Esophagus muscularis mucosa (tissue), 4 donors: ENCODE measurements around the gene MYADML2. TPM values are rescaled to one million over a fixed set of nuclear protein-coding genes. Genes with fewer than 3 reads are reported as not detected.
A peak's percentile ranks its signal among the peaks of the same experiment; 100 is the strongest.
"Not testable (repeated sequence)": the region's sequence is repeated elsewhere in the genome, so short reads cannot be mapped to it uniquely, and the experiment has no call there.

Experiments used
- DNase-seq: peaks from one replicate; pipeline ENCODE4 v3.0.0-alpha.2; 2017; ENCODE audit errors: extremely low spot score
- H3K27ac ChIP-seq, 4 donors: fragments of 200-600 bp; sonication (generic); replicated peaks in 1 of 4; 1 replicate in 3 of 4; 2 replicates in 1 of 4; pipeline ENCODE4 v1.5.1; 2016 to 2019; ENCODE audit warnings: mild to moderate bottlenecking in 1 of 4
- H3K27me3 ChIP-seq, 4 donors: fragments of 200-600 bp; sonication (generic); one replicate each; pipeline versions ENCODE4 v1.5.1 to v1.6.0; 2016 to 2019
- H3K36me3 ChIP-seq, 4 donors: fragments of 200-600 bp; sonication (generic); one replicate each; pipeline ENCODE4 v1.5.1; 2016 to 2019
- H3K4me1 ChIP-seq, 4 donors: fragments of 200-600 bp; sonication (generic); one replicate each; pipeline ENCODE4 v1.5.1; 2016 to 2019
- H3K4me3 ChIP-seq, 4 donors: fragments of 200-600 bp; sonication (generic); 1 replicate in 2 of 4; 2 replicates in 2 of 4; pipeline ENCODE4 v1.5.1; 2016 to 2019; ENCODE audit warnings: mild to moderate bottlenecking in 4 of 4, moderate library complexity in 1 of 4
- H3K9me3 ChIP-seq, 4 donors: fragments of 200-600 bp; sonication (generic); 1 replicate in 3 of 4; 2 replicates in 1 of 4; pipeline ENCODE4 v1.5.1; 2016 to 2019
- EP300 ChIP-seq: sonication (generic); formaldehyde crosslinking; IDR thresholded peaks from one replicate; pipeline ENCODE4 v1.6.1; 2017; ENCODE audit warnings: antibody characterized with exemption
- POLR2A ChIP-seq: fragments of 450-650 bp; IDR thresholded peaks from one replicate; pipeline ENCODE4 v1.6.1; 2017; ENCODE audit warnings: antibody characterized with exemption, moderate library complexity, mild to moderate bottlenecking, low read depth
- POLR2AphosphoS5 ChIP-seq, 2 donors: sonication (generic); formaldehyde crosslinking; IDR thresholded peaks; one replicate each; pipeline ENCODE4 v1.6.1; 2017; ENCODE audit warnings: antibody characterized with exemption in 2 of 2
- WGBS: methylation state at CpG from one replicate; pipeline ENCODE4 v1.1.5; 2018; 5-methylcytosine and 5-hydroxymethylcytosine counted together
- intact Hi-C: fragments of 100-400 bp; cut with DNase I; formaldehyde crosslinking; loops from one replicate; pipeline ENCODE4 v1.15.1; 2023
- total RNA-seq, 4 donors: library from RNA; depleted of rRNA; stranded (reverse); fragments of >200 nt; gene quantifications; one replicate each; pipeline versions ENCODE4 v1.1.0 to v1.2.1, GENCODE V29; 2016
- TF ChIP-seq, protein P1 (sequence below), 3 experiments: fragments of 200-600 bp in 2 of 3; fragments of 450-650 bp in 1 of 3; sonication (generic) in 2 of 3; IDR thresholded peaks; one replicate each; pipeline ENCODE4 v1.5.1; 2017 to 2019; ENCODE audit warnings: antibody characterized with exemption in 3 of 3, mild to moderate bottlenecking in 2 of 3, moderate library complexity in 1 of 3

The MYADML2 gene
- total RNA-seq, 4 donors from 2014 or later = not detected

DNA sequence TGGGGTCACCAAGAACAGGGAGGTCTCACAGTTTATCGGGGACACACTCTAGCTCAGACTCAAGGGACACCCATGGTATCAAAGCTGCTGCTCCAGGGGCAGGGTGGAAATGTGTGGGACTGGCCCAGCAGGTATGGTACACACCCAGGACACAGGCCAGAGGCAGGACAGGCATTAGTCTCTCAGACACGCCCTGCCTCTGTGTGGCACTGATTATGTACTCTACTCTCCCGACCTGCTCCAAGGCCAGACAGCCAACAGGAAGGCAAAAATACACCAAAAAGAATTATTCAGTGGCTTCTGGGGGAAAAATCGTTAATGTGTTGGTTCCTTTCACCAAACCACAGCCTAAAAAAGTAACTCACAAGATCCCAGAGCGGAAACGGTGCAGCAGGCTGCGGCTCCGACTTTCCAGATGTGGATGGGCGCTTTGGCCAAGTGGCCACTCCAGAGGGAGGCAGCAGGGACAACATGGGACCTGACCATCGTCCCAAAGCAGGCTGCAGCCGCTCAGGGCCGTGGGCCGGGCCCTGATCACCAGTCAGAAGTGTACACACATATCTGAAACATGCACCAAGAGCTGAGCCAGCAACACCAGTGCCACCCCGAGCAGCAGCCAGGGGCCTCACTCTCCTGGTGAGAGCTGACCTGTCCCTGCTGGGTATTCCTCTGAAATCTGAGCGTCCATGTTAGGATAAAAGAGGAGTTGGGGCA, 28.0 kb downstream of the MYADML2 start:
- intact Hi-C loops = loop anchor here (5.0 kb wide), 1 partner anchor 57 kb away; the partner anchor contains the start of gene P4HB
- WGBS = 88% methylated on average over 13 of the region's 15 CpGs
- Histone ChIP-seq H3K36me3 (peaks cover 13 to 62% (median 53%) of the 10 kb centered on the region in 4 donors), H3K9me3 (no peaks in the 10 kb centered on the region), H3K27me3 (no peaks in the 10 kb centered on the region), H3K27ac (peak overlapping the region in 3 of 4 donors; percentile 82 to 87 (median 86)), H3K4me3 (no peak overlapping the region), H3K4me1 (peaks cover 31 to 83% (median 68%) of the 10 kb centered on the region in 4 donors)
- DNase-seq = no peak
- TF ChIP-seq POLR2A (no peak), POLR2AphosphoS5 (IDR thresholded peaks at IDR 0.05) (no peak), EP300 (no peak)
- TF ChIP-seq, protein P1, sequence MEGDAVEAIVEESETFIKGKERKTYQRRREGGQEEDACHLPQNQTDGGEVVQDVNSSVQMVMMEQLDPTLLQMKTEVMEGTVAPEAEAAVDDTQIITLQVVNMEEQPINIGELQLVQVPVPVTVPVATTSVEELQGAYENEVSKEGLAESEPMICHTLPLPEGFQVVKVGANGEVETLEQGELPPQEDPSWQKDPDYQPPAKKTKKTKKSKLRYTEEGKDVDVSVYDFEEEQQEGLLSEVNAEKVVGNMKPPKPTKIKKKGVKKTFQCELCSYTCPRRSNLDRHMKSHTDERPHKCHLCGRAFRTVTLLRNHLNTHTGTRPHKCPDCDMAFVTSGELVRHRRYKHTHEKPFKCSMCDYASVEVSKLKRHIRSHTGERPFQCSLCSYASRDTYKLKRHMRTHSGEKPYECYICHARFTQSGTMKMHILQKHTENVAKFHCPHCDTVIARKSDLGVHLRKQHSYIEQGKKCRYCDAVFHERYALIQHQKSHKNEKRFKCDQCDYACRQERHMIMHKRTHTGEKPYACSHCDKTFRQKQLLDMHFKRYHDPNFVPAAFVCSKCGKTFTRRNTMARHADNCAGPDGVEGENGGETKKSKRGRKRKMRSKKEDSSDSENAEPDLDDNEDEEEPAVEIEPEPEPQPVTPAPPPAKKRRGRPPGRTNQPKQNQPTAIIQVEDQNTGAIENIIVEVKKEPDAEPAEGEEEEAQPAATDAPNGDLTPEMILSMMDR (IDR thresholded peaks at IDR 0.05) = no peak

DNA sequence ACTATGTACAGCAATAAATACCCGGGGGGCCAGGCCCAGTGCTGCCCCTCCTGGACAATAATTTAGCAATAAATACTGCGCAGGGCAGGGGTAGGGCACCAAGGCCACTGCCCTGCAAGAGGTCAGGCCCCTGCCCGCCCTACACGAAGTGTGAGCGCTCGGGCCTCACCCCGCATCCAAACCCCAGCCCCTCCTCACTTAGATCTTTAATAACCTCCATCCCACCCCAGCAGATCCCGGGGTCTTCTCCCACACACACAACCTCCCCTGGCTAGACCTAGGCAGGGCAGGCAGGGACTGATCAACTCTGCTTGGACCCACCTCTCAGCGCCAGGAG, 28.7 kb downstream of the MYADML2 start:
- Histone ChIP-seq H3K36me3 (peaks cover 20 to 69% (median 60%) of the 10 kb centered on the region in 4 donors), H3K27ac (peak overlapping the region; percentile 69 to 87 (median 84)), H3K4me3 (peak overlapping the region; percentile 82 to 100 (median 91)), H3K4me1 (peaks cover 24 to 76% (median 61%) of the 10 kb centered on the region in 4 donors)
- WGBS = 36% methylated on average over 9 of the region's 9 CpGs
- intact Hi-C loops = loop anchor here (5.0 kb wide), 1 partner anchor 56 kb away; the partner anchor contains the start of gene P4HB
- H3K9me3 ChIP-seq, DNase-seq, H3K27me3 ChIP-seq: not testable (repeated sequence)

DNA sequence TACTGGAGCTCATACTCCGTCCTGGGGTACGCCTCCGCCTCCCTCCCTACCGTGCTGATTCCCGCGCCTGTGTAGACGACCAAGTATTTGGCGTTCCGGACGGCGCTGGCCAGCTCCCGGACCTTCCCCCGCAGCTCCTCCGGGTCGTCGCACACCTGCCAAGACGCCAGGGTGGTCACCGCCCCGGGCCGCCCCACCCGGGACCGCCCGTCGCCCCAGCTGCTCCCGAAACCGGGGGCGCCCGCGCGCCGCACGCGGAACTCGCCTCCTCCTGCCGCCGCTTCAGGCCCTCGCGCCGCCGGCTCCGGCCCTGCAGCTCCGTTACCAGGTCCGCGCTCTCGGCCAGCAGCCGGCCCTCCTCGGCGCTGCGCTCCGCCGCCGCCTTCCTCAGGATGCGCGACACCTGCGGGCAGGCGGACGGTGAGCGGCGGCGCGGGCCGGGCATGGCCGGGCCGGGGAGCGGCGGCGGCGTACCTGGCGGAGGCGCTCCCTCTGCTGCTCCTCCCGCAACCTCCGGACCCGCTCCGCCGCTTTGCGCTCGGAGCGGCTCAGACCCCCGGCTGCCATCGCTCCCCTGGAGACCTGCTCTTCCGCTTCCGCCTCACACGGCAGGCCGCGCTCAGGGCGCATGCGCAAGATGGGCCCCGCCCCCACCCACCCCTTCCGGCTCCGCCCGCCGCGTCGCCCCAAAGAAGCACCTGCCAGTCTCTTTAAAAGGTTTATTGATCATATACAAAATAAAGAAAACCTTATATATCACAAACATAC, 29.3 kb downstream of the MYADML2 start, which contains the start of gene SIRT7:
Gene SIRT7 (minus strand): TSS at position 612 of the 768 bp plus-strand sequence. CDS start 45 bp downstream, at position 567.
- TF ChIP-seq POLR2A = no peak
- no peak for TF ChIP-seq EP300
- TF ChIP-seq POLR2AphosphoS5 (IDR thresholded peaks at IDR 0.05) = peak; percentile 78 to 84
- TF ChIP-seq, protein P1 (IDR thresholded peaks at IDR 0.05) = no peak
- peak; percentile 96 for DNase-seq
- peak within 1 kb of the TSS; percentile 69 to 87 (median 84) for H3K27ac ChIP-seq
- H3K4me3 ChIP-seq = peak within 1 kb of the TSS; percentile 82 to 100 (median 91)
- H3K27me3 ChIP-seq = no peaks in the 10 kb centered on the region
- no peaks in the 10 kb centered on the region for H3K9me3 ChIP-seq
- WGBS = 1% methylated on average over 41 of the region's 94 CpGs
- H3K4me1 ChIP-seq = peaks cover 19 to 71% (median 56%) of the 10 kb centered on the region in 4 donors
- peaks cover 21 to 72% (median 64%) of the 10 kb centered on the region in 4 donors for H3K36me3 ChIP-seq
- intact Hi-C loops = loop anchor here (5.0 kb wide), 1 partner anchor 55 kb away; the partner anchor contains the start of gene P4HB

DNA sequence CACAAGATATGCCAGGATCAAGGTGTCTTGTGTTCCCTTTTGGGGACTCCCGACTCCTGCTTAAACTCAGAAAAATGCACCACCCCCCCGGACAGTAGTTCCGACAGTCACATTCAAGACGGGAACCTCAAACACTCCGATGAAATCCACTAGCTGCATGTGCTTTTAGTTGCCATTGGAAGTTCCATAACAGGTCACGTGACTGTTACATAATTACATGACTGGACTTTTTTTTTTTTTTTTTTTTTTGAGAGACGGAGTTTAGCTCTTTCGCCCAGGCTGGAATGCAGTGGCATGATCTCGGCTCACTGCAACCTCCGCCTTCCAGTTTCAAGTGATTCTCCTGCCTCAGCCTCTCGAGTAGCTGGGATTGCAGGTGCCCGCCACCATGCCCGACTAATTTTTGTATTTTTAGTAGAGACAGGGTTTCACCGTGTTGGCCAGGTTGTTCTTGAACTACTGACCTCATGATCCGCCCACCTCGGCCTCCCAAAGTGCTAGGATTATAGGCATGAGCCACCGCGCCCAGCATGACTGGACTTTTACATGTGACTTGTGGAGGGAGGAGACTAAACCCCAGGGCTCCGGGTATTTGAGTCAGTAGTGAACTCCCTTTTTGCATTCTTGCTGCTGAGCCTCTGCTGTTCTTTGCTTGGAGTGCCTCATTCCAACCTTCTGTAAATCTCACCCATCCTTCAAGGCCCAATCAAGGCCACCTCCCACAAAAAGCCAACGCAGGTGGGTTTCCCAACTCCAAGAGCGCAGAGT, 30.6 kb downstream of the MYADML2 start:
- DNase-seq = no peak
- H3K27ac ChIP-seq = no peak overlapping the region
- intact Hi-C loops = loop anchor here (5.0 kb wide), 1 partner anchor 54 kb away; the partner anchor contains the start of gene P4HB
- H3K36me3 ChIP-seq = peaks cover 12 to 72% (median 63%) of the 10 kb centered on the region in 4 donors
- peaks cover 20 to 68% (median 51%) of the 10 kb centered on the region in 4 donors for H3K4me1 ChIP-seq
- H3K27me3 ChIP-seq = no peaks in the 10 kb centered on the region
- 73% methylated on average over 17 of the region's 21 CpGs for WGBS
- peak overlapping the region in 3 of 4 donors; percentile 90 to 100 (median 92) for H3K4me3 ChIP-seq
- H3K9me3 ChIP-seq = no peaks in the 10 kb centered on the region
- TF ChIP-seq POLR2A (no peak), POLR2AphosphoS5 (IDR thresholded peaks at IDR 0.05) (no peak), EP300 (no peak)
- TF ChIP-seq, protein P1 (IDR thresholded peaks at IDR 0.05) = no peak
